PC-3 (cell line): ENCODE results near the gene PCSK9. TPM values are rescaled to one million over a fixed set of nuclear protein-coding genes. Genes with fewer than 3 reads are reported as not detected.
"Not testable (repeated sequence)": the region's sequence is repeated elsewhere in the genome, so short reads cannot be mapped to it uniquely, and the experiment has no call there.

Source experiments
- ATAC-seq: fragments of 200-7000 bp; cut with Tn5 transposase; 2 replicates; pipeline ENCODE4 v1.9.1; 2020; ENCODE audit warnings: mild to moderate bottlenecking, moderate library complexity
- BruUV-seq: library from RNA; stranded (reverse); fragments of 400-500 nt; replicated peaks from 2 replicates; lab custom pipeline; 2021; lab: Mats Ljungman, UMichigan
- CTCF ChIA-PET: fragments of 300-600 bp; sonication (Branson Sonifier 250); formaldehyde crosslinking; loops from one replicate; lab custom pipeline; 2022; ENCODE audit warnings: antibody characterized with exemption; lab: Charles Lee
- POLR2A ChIA-PET: fragments of 300-600 bp; sonication (Branson Sonifier 250); formaldehyde crosslinking; loops from one replicate; lab custom pipeline; 2022; ENCODE audit warnings: antibody characterized with exemption; ENCODE audit not compliant: unreplicated experiment; lab: Charles Lee
- DNase-seq: peaks from one replicate; pipeline ENCODE4 v3.0.0-alpha.2; 2015
- H2AFZ ChIP-seq: fragments of 300-600 bp; sonication (generic); 2 replicates; pipeline ENCODE4 v1.6.0; 2016; ENCODE audit warnings: antibody characterized with exemption, low read length
- H3F3A ChIP-seq: fragments of 300-600 bp; sonication (generic); one replicate; pipeline ENCODE4 v1.6.0; 2017; ENCODE audit warnings: antibody characterized with exemption, low read length, control low read depth, mild to moderate bottlenecking; ENCODE audit not compliant: unreplicated experiment
- H3K27ac ChIP-seq: fragments of 300-600 bp; sonication (generic); 2 replicates; pipeline ENCODE4 v1.5.1; 2016; ENCODE audit warnings: mild to moderate bottlenecking, low read length
- H3K27me3 ChIP-seq: fragments of 300-600 bp; sonication (generic); 2 replicates; pipeline ENCODE4 v1.6.1; 2016; ENCODE audit warnings: low read length, mixed read lengths
- H3K36me3 ChIP-seq: fragments of 300-600 bp; sonication (generic); 2 replicates; pipeline ENCODE4 v1.6.1; 2016; ENCODE audit warnings: low read depth, mixed run types, low read length, mixed read lengths
- H3K4me1 ChIP-seq: fragments of 300-600 bp; sonication (generic); 2 replicates; pipeline ENCODE4 v1.5.1; 2016; ENCODE audit warnings: low read length; ENCODE audit not compliant: insufficient read depth
- H3K4me2 ChIP-seq: fragments of 300-600 bp; sonication (generic); 2 replicates; pipeline ENCODE4 v1.6.0; 2016; ENCODE audit warnings: low read length
- H3K4me3 ChIP-seq: fragments of 300-600 bp; sonication (generic); 2 replicates; pipeline ENCODE4 v1.5.1; 2016; ENCODE audit warnings: mild to moderate bottlenecking, low read length, mixed read lengths
- H3K79me2 ChIP-seq: fragments of 300-600 bp; sonication (generic); 2 replicates; pipeline ENCODE4 v1.6.1; 2017; ENCODE audit warnings: low read length, mixed read lengths
- H3K9ac ChIP-seq: fragments of 300-600 bp; sonication (generic); 2 replicates; pipeline ENCODE4 v1.6.0; 2016; ENCODE audit warnings: mild to moderate bottlenecking, low read length
- H3K9me2 ChIP-seq: fragments of 300-600 bp; sonication (generic); replicated peaks from 2 replicates; pipeline ENCODE4 v1.6.1; 2016; ENCODE audit warnings: mixed run types, low read length, mixed read lengths
- H3K9me3 ChIP-seq: fragments of 300-600 bp; sonication (generic); 2 replicates; pipeline ENCODE4 v1.6.1; 2016; ENCODE audit warnings: low read length, mixed read lengths
- H4K20me1 ChIP-seq: fragments of 300-600 bp; sonication (generic); 2 replicates; pipeline ENCODE4 v1.6.1; 2016; ENCODE audit warnings: low read length, mixed read lengths
- CTCF ChIP-seq: fragments of 300-600 bp; sonication (generic); conservative IDR thresholded peaks from 2 replicates; pipeline ENCODE4 v1.5.1; 2017; ENCODE audit warnings: antibody characterized with exemption, low read depth, mild to moderate bottlenecking, low read length
- EZH2 ChIP-seq: fragments of 300-600 bp; sonication (generic); IDR thresholded peaks from one replicate; pipeline ENCODE4 v1.6.1; 2017; ENCODE audit warnings: antibody characterized with exemption, mild to moderate bottlenecking, low read length; ENCODE audit not compliant: unreplicated experiment
- EZH2phosphoT487 ChIP-seq: fragments of 300-600 bp; sonication (generic); IDR thresholded peaks from 2 replicates; pipeline ENCODE4 v1.6.1; 2018; ENCODE audit warnings: mild to moderate bottlenecking, antibody characterized with exemption, low read length, borderline replicate concordance
- intact Hi-C: fragments of 100-400 bp; cut with micrococcal nuclease; formaldehyde crosslinking; loops from 2 replicates; pipeline ENCODE4 v1.9.0; 2023
- total RNA-seq: library from RNA; depleted of rRNA; stranded (reverse); fragments of >200 nt; gene quantifications from 2 replicates; pipeline ENCODE4 v1.2.3, GENCODE V29; 2014

Gene PCSK9
- total RNA-seq, 1 experiment from 2014 or later: 6.8 TPM

- no TSS peak for BruUV-seq
- ChIA-PET CTCF (no interaction called here), POLR2A (no interaction called here)
- Histone ChIP-seq H3K27ac (no peak overlapping the region), H3K4me1 (no peaks in the 10 kb centered on the region), H3K79me2 (no peaks in the 10 kb centered on the region), H3F3A (no peaks in the 10 kb centered on the region), H3K9me2 (no peaks in the 10 kb centered on the region), H3K4me3 (no peak overlapping the region), H3K4me2 (no peak overlapping the region), H3K27me3 (no peaks in the 10 kb centered on the region), H2AFZ (no peak overlapping the region), H3K9me3 (no peaks in the 10 kb centered on the region), H4K20me1 (no peaks in the 10 kb centered on the region), H3K9ac (no peak overlapping the region), H3K36me3 (peaks cover 67% of the 10 kb centered on the region)
- ATAC-seq: no peak
- TF ChIP-seq EZH2 (no peak), CTCF (no peak), EZH2phosphoT487 (no peak)
- DNase-seq: no peak
- intact Hi-C loops: no loop called here
Observed at GRCh38 chr1:55095095-55095494, 55.7 kb downstream of the PCSK9 start.

GRCh38 chr1:55103891-55104290 is 64.5 kb downstream of the PCSK9 start:
- Histone ChIP-seq H3K4me2 (no peak overlapping the region), H3K9me2 (no peaks in the 10 kb centered on the region), H3K27ac (no peak overlapping the region), H3K9ac (no peak overlapping the region), H3F3A (no peaks in the 10 kb centered on the region), H3K79me2 (no peaks in the 10 kb centered on the region), H3K4me1 (no peaks in the 10 kb centered on the region), H3K9me3 (no peaks in the 10 kb centered on the region), H3K36me3 (peaks cover 53% of the 10 kb centered on the region), H3K27me3 (no peaks in the 10 kb centered on the region), H2AFZ (no peak overlapping the region), H4K20me1 (no peaks in the 10 kb centered on the region), H3K4me3 (no peak overlapping the region)
- TF ChIP-seq EZH2 (no peak), EZH2phosphoT487 (no peak), CTCF (no peak)
- intact Hi-C loops: no loop called here
- CTCF ChIA-PET: no interaction called here
- DNase-seq (no peak), ATAC-seq (no peak)
- POLR2A ChIA-PET: no interaction called here
- BruUV-seq: no TSS peak

- TF ChIP-seq EZH2 (no peak), CTCF (no peak), EZH2phosphoT487 (no peak)
Observed at GRCh38 chr1:55107101-55107500, 67.8 kb downstream of the PCSK9 start.

GRCh38 chr1:55109005-55109404 is 69.7 kb downstream of the PCSK9 start:
- H4K20me1 ChIP-seq, ATAC-seq, H3K9me3 ChIP-seq, POLR2A ChIA-PET, DNase-seq, H2AFZ ChIP-seq, H3K27ac ChIP-seq, H3F3A ChIP-seq, CTCF ChIA-PET, H3K4me2 ChIP-seq, H3K4me1 ChIP-seq, H3K9ac ChIP-seq, H3K4me3 ChIP-seq, H3K79me2 ChIP-seq, H3K9me2 ChIP-seq, H3K27me3 ChIP-seq, intact Hi-C loops, BruUV-seq: not testable (repeated sequence)
- peaks cover 44% of the 10 kb centered on the region for H3K36me3 ChIP-seq

More at GRCh38 chr1:55107101-55107500, 67.8 kb downstream of the PCSK9 start:
- no peak overlapping the region for H2AFZ ChIP-seq
- H3K27me3 ChIP-seq: no peaks in the 10 kb centered on the region
- no peak for DNase-seq
- BruUV-seq: no TSS peak
- no peak overlapping the region for H3K4me3 ChIP-seq
- CTCF ChIA-PET: no interaction called here
- no peaks in the 10 kb centered on the region for H3F3A ChIP-seq
- H3K9me3 ChIP-seq: no peaks in the 10 kb centered on the region
- H3K36me3 ChIP-seq: peaks cover 55% of the 10 kb centered on the region
- no peak overlapping the region for H3K9ac ChIP-seq
- no peaks in the 10 kb centered on the region for H3K9me2 ChIP-seq
- H3K4me1 ChIP-seq: no peaks in the 10 kb centered on the region
- H3K4me2 ChIP-seq: no peak overlapping the region
- ATAC-seq: no peak
- no peaks in the 10 kb centered on the region for H3K79me2 ChIP-seq
- no peaks in the 10 kb centered on the region for H4K20me1 ChIP-seq
- intact Hi-C loops: no loop called here
- H3K27ac ChIP-seq: no peak overlapping the region
- POLR2A ChIA-PET: no interaction called here
